ENCODE measurements around the gene ATF7. TPM values are rescaled to one million over a fixed set of nuclear protein-coding genes. Genes with fewer than 3 reads are reported as not detected.
A peak's percentile ranks its signal among the peaks of the same experiment; 100 is the strongest.
"Not testable (repeated sequence)": the region's sequence is repeated elsewhere in the genome, so short reads cannot be mapped to it uniquely, and the experiment has no call there.

ATF7 gene
- total RNA-seq, 1 donor from 2014 or later: 12.7 TPM

DNA sequence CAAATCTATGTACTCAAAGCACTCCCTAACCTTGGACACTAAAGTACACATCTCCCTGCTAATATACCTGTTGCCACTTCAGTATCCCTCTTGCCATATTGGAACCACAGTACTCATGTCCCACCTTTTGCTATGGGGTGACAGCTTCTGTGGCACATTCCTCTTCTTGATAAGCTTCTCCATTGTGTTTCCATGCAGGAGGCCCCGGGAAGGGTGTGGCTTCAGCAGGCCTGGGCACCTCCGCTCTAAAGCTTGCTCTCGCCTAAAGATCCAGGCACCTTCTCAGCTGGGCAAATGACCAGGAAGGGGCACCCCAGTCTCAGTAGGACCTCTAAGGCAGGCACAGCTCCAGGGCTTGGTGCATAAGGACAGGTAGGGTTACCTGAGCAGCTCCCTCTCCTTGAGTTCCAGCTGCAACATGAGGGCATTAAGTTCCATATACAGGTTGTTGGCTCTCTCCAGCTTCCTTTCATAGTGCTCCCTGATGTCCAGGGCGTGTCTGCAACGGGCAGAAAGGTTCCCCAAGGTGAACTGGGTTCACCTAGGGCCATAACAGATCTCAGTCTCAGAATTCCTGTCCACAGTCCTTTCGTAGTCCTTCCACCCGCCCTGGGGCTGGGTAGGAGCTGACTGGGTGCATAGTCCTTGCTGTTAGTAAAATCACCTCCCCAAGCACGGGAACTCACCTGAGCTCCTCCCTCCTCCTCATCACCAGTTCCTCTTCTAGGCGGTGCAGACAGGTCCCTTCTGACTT, 142.8 kb downstream of the ATF7 start:
- DNase-seq (ENCODE audit: low spot score): no peak
- Histone ChIP-seq H3K4me3 (no peak overlapping the region), H3F3A (ENCODE audit: low read depth) (peaks cover 70% of the 10 kb centered on the region), H4K20me1 (ENCODE audit: low read depth) (peaks cover 88% of the 10 kb centered on the region), H3K4me2 (no peak overlapping the region), H2AFZ (replicated peaks) (no peak overlapping the region), H3K36me3 (peaks cover 17% of the 10 kb centered on the region), H3K4me1 (peaks cover 30% of the 10 kb centered on the region), H3K27me3 (no peaks in the 10 kb centered on the region), H3K27ac (peak overlapping the region; percentile 78), H3K9me3 (ENCODE audit: low read depth) (no peaks in the 10 kb centered on the region), H3K79me2 (ENCODE audit: low read depth) (peaks cover 23% of the 10 kb centered on the region), H3K9ac (no peak overlapping the region)
- Mint-ChIP-seq H3K4me3 (no peak overlapping the region), H3K9me3 (no peaks in the 10 kb centered on the region), H3K27ac (peak overlapping the region; percentile 11), H3K36me3 (peaks cover 46% of the 10 kb centered on the region), H3K27me3 (ENCODE audit: insufficient read depth, low read depth) (peaks cover 2% of the 10 kb centered on the region), H3K4me1 (peaks cover 23% of the 10 kb centered on the region)
- no peak for TF ChIP-seq EZH2phosphoT487 (IDR thresholded peaks at IDR 0.05)
- TF ChIP-seq EZH2 (IDR thresholded peaks at IDR 0.05): no peak

DNA sequence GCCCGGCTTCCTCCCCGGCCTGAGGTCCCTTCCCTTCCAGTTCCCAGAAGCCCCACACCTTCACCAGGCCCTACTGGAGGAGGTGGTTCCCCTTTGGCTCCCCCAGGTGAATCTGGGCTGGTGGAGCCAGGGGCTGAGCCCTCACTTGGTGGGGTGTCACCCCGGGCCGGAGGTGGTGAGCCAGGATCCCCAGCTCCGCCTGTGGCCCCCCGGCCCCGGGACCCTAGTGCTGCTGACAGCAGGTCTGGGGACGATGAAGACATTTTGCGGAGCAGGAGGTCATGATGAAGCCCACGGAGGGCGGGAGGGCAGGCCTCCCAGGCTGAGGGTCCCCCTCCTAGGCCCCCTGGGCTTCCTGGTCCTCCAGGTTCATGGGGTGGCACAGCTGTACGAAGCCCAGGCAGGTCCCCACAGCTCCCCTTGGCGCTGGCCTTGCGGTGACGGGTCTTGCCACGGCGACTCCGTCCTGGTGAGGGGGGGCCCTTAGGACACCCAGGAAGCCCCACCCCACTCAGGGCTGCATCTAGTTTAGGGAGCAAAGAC, 143.5 kb downstream of the ATF7 start:
- DNase-seq (ENCODE audit: low spot score): no peak
- H3K4me3 Mint-ChIP-seq: no peak overlapping the region
- Histone ChIP-seq H3K4me1 (peaks cover 37% of the 10 kb centered on the region), H3K27me3 (no peaks in the 10 kb centered on the region), H2AFZ (replicated peaks) (no peak overlapping the region), H4K20me1 (ENCODE audit: low read depth) (peaks cover 88% of the 10 kb centered on the region), H3K36me3 (peaks cover 19% of the 10 kb centered on the region), H3K4me2 (no peak overlapping the region), H3K9me3 (ENCODE audit: low read depth) (no peaks in the 10 kb centered on the region), H3K4me3 (no peak overlapping the region), H3K79me2 (ENCODE audit: low read depth) (peaks cover 27% of the 10 kb centered on the region), H3F3A (ENCODE audit: low read depth) (peaks cover 77% of the 10 kb centered on the region), H3K27ac (peak overlapping the region; percentile 78), H3K9ac (no peak overlapping the region)
- peaks cover 47% of the 10 kb centered on the region for H3K36me3 Mint-ChIP-seq
- peaks cover 25% of the 10 kb centered on the region for H3K4me1 Mint-ChIP-seq
- H3K9me3 Mint-ChIP-seq: no peaks in the 10 kb centered on the region
- TF ChIP-seq EZH2phosphoT487 (IDR thresholded peaks at IDR 0.05) (no peak), EZH2 (IDR thresholded peaks at IDR 0.05) (no peak)
- TF ChIP-seq, protein P1, sequence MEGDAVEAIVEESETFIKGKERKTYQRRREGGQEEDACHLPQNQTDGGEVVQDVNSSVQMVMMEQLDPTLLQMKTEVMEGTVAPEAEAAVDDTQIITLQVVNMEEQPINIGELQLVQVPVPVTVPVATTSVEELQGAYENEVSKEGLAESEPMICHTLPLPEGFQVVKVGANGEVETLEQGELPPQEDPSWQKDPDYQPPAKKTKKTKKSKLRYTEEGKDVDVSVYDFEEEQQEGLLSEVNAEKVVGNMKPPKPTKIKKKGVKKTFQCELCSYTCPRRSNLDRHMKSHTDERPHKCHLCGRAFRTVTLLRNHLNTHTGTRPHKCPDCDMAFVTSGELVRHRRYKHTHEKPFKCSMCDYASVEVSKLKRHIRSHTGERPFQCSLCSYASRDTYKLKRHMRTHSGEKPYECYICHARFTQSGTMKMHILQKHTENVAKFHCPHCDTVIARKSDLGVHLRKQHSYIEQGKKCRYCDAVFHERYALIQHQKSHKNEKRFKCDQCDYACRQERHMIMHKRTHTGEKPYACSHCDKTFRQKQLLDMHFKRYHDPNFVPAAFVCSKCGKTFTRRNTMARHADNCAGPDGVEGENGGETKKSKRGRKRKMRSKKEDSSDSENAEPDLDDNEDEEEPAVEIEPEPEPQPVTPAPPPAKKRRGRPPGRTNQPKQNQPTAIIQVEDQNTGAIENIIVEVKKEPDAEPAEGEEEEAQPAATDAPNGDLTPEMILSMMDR (IDR thresholded peaks at IDR 0.05): no peak
- H3K27me3 Mint-ChIP-seq (ENCODE audit: insufficient read depth, low read depth): peaks cover 2% of the 10 kb centered on the region
- no peak overlapping the region for H3K27ac Mint-ChIP-seq

DNA sequence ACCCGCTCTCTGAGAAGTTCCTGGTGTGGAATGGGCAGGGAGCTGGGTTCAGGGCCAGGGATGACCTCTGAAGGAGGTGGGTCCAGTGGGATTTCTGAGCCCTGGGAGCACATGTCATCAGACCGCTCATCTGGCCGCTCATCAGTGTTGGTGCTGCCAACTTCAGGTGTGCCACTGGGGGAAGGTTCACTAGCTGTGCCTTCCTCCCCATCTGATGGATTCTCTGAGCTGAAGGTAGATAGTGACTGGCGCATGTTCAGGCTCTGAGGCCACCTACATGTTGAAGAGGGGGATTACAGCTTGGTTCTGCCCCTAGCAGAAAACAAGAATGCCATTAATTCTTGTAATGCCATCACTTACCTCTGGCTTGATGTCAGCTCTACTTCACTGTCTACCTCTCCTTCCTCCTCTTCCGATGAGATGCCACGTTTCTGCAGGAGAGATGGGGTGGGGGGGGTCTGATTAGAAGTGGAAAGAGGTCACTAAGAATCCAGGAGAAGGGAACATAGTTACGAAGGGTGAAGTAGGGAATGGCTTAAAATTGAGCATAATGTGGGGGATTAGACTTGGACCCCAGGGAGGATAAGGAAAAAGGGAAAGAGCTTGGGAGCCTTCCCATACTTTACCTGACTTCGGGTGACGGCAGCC, 144.1 kb downstream of the ATF7 start:
- Histone ChIP-seq H3K9me3 (ENCODE audit: low read depth) (no peaks in the 10 kb centered on the region), H4K20me1 (ENCODE audit: low read depth) (peaks cover 88% of the 10 kb centered on the region), H3K4me2 (no peak overlapping the region), H3K4me1 (peaks cover 40% of the 10 kb centered on the region), H2AFZ (replicated peaks) (no peak overlapping the region), H3K27ac (peak overlapping the region; percentile 78), H3K4me3 (no peak overlapping the region), H3K9ac (no peak overlapping the region), H3K79me2 (ENCODE audit: low read depth) (peaks cover 34% of the 10 kb centered on the region), H3K36me3 (peaks cover 22% of the 10 kb centered on the region), H3K27me3 (no peaks in the 10 kb centered on the region), H3F3A (ENCODE audit: low read depth) (peaks cover 83% of the 10 kb centered on the region)
- H3K4me3 Mint-ChIP-seq: no peak overlapping the region
- TF ChIP-seq EZH2phosphoT487 (IDR thresholded peaks at IDR 0.05): no peak
- TF ChIP-seq, protein P1 (IDR thresholded peaks at IDR 0.05): peak; percentile 38
- H3K36me3 Mint-ChIP-seq: peaks cover 47% of the 10 kb centered on the region
- H3K27ac Mint-ChIP-seq: peak overlapping the region; percentile 20
- H3K9me3 Mint-ChIP-seq: no peaks in the 10 kb centered on the region
- H3K4me1 Mint-ChIP-seq: peaks cover 29% of the 10 kb centered on the region
- DNase-seq (ENCODE audit: low spot score): peak; percentile 46
- H3K27me3 Mint-ChIP-seq (ENCODE audit: insufficient read depth, low read depth): peaks cover 3% of the 10 kb centered on the region

DNA sequence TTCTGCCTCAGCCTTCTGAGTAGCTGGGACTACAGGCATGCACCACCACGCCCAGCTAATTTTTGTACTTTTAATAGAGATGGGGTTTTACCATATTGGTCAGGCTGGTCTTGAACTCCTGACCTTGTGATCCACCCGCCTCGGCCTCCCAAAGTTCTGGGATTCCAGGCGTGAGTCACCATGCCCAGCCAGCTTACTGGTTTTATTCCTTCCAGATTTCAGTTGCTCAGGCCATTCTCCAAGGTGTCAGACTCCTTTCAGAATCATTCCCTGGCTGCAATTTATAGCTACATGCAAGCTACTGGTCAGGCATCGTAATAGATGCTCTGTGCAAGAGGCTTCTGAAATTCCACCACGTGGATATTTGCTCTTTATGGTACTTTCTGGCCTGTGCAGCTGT, 144.7 kb downstream of the ATF7 start:
- H3K4me3 ChIP-seq; H3K27me3 ChIP-seq; H3K9me3 ChIP-seq (ENCODE audit: low read depth); H3K4me2 ChIP-seq; H3K9ac ChIP-seq; H3K27ac Mint-ChIP-seq; H3K4me3 Mint-ChIP-seq; H2AFZ ChIP-seq (replicated peaks); DNase-seq (ENCODE audit: low spot score); H3K9me3 Mint-ChIP-seq; H3K27me3 Mint-ChIP-seq (ENCODE audit: insufficient read depth, low read depth): not testable (repeated sequence)
- Histone ChIP-seq H3K79me2 (ENCODE audit: low read depth) (peaks cover 40% of the 10 kb centered on the region), H3K27ac (peak overlapping the region; percentile 17), H3K36me3 (peaks cover 27% of the 10 kb centered on the region), H4K20me1 (ENCODE audit: low read depth) (peaks cover 88% of the 10 kb centered on the region), H3F3A (ENCODE audit: low read depth) (peaks cover 90% of the 10 kb centered on the region), H3K4me1 (peaks cover 43% of the 10 kb centered on the region)
- Mint-ChIP-seq H3K4me1 (peaks cover 34% of the 10 kb centered on the region), H3K36me3 (peaks cover 53% of the 10 kb centered on the region)

All from neural progenitor cell (in vitro differentiated cells).